PC-3 (cell line): ENCODE results near the gene SPPL2B. TPM values are rescaled to one million over a fixed set of nuclear protein-coding genes. Genes with fewer than 3 reads are reported as not detected.

Experiments
- ATAC-seq: fragments of 200-7000 bp; cut with Tn5 transposase; 2 replicates; pipeline ENCODE4 v1.9.1; 2020; ENCODE audit warnings: mild to moderate bottlenecking, moderate library complexity
- BruUV-seq: library from RNA; stranded (reverse); fragments of 400-500 nt; replicated peaks from 2 replicates; lab custom pipeline; 2021; lab: Mats Ljungman, UMichigan
- CTCF ChIA-PET: fragments of 300-600 bp; sonication (Branson Sonifier 250); formaldehyde crosslinking; loops from one replicate; lab custom pipeline; 2022; ENCODE audit warnings: antibody characterized with exemption; lab: Charles Lee
- POLR2A ChIA-PET: fragments of 300-600 bp; sonication (Branson Sonifier 250); formaldehyde crosslinking; loops from one replicate; lab custom pipeline; 2022; ENCODE audit warnings: antibody characterized with exemption; ENCODE audit not compliant: unreplicated experiment; lab: Charles Lee
- DNase-seq: peaks from one replicate; pipeline ENCODE4 v3.0.0-alpha.2; 2015
- H2AFZ ChIP-seq: fragments of 300-600 bp; sonication (generic); 2 replicates; pipeline ENCODE4 v1.6.0; 2016; ENCODE audit warnings: antibody characterized with exemption, low read length
- H3F3A ChIP-seq: fragments of 300-600 bp; sonication (generic); one replicate; pipeline ENCODE4 v1.6.0; 2017; ENCODE audit warnings: antibody characterized with exemption, low read length, control low read depth, mild to moderate bottlenecking; ENCODE audit not compliant: unreplicated experiment
- H3K27ac ChIP-seq: fragments of 300-600 bp; sonication (generic); 2 replicates; pipeline ENCODE4 v1.5.1; 2016; ENCODE audit warnings: mild to moderate bottlenecking, low read length
- H3K27me3 ChIP-seq: fragments of 300-600 bp; sonication (generic); 2 replicates; pipeline ENCODE4 v1.6.1; 2016; ENCODE audit warnings: low read length, mixed read lengths
- H3K36me3 ChIP-seq: fragments of 300-600 bp; sonication (generic); 2 replicates; pipeline ENCODE4 v1.6.1; 2016; ENCODE audit warnings: low read depth, mixed run types, low read length, mixed read lengths
- H3K4me1 ChIP-seq: fragments of 300-600 bp; sonication (generic); 2 replicates; pipeline ENCODE4 v1.5.1; 2016; ENCODE audit warnings: low read length; ENCODE audit not compliant: insufficient read depth
- H3K4me2 ChIP-seq: fragments of 300-600 bp; sonication (generic); 2 replicates; pipeline ENCODE4 v1.6.0; 2016; ENCODE audit warnings: low read length
- H3K4me3 ChIP-seq: fragments of 300-600 bp; sonication (generic); 2 replicates; pipeline ENCODE4 v1.5.1; 2016; ENCODE audit warnings: mild to moderate bottlenecking, low read length, mixed read lengths
- H3K79me2 ChIP-seq: fragments of 300-600 bp; sonication (generic); 2 replicates; pipeline ENCODE4 v1.6.1; 2017; ENCODE audit warnings: low read length, mixed read lengths
- H3K9ac ChIP-seq: fragments of 300-600 bp; sonication (generic); 2 replicates; pipeline ENCODE4 v1.6.0; 2016; ENCODE audit warnings: mild to moderate bottlenecking, low read length
- H3K9me2 ChIP-seq: fragments of 300-600 bp; sonication (generic); replicated peaks from 2 replicates; pipeline ENCODE4 v1.6.1; 2016; ENCODE audit warnings: mixed run types, low read length, mixed read lengths
- H3K9me3 ChIP-seq: fragments of 300-600 bp; sonication (generic); 2 replicates; pipeline ENCODE4 v1.6.1; 2016; ENCODE audit warnings: low read length, mixed read lengths
- H4K20me1 ChIP-seq: fragments of 300-600 bp; sonication (generic); 2 replicates; pipeline ENCODE4 v1.6.1; 2016; ENCODE audit warnings: low read length, mixed read lengths
- EZH2 ChIP-seq: fragments of 300-600 bp; sonication (generic); IDR thresholded peaks from one replicate; pipeline ENCODE4 v1.6.1; 2017; ENCODE audit warnings: antibody characterized with exemption, mild to moderate bottlenecking, low read length; ENCODE audit not compliant: unreplicated experiment
- EZH2phosphoT487 ChIP-seq: fragments of 300-600 bp; sonication (generic); IDR thresholded peaks from 2 replicates; pipeline ENCODE4 v1.6.1; 2018; ENCODE audit warnings: mild to moderate bottlenecking, antibody characterized with exemption, low read length, borderline replicate concordance
- intact Hi-C: fragments of 100-400 bp; cut with micrococcal nuclease; formaldehyde crosslinking; loops from 2 replicates; pipeline ENCODE4 v1.9.0; 2023
- total RNA-seq: library from RNA; depleted of rRNA; stranded (reverse); fragments of >200 nt; gene quantifications from 2 replicates; pipeline ENCODE4 v1.2.3, GENCODE V29; 2014
- TF ChIP-seq, protein P1 (sequence below): fragments of 300-600 bp; sonication (generic); conservative IDR thresholded peaks from 2 replicates; pipeline ENCODE4 v1.5.1; 2017; ENCODE audit warnings: antibody characterized with exemption, low read depth, mild to moderate bottlenecking, low read length

Gene SPPL2B
- total RNA-seq, 1 experiment from 2014 or later, result 28.6 TPM

DNA sequence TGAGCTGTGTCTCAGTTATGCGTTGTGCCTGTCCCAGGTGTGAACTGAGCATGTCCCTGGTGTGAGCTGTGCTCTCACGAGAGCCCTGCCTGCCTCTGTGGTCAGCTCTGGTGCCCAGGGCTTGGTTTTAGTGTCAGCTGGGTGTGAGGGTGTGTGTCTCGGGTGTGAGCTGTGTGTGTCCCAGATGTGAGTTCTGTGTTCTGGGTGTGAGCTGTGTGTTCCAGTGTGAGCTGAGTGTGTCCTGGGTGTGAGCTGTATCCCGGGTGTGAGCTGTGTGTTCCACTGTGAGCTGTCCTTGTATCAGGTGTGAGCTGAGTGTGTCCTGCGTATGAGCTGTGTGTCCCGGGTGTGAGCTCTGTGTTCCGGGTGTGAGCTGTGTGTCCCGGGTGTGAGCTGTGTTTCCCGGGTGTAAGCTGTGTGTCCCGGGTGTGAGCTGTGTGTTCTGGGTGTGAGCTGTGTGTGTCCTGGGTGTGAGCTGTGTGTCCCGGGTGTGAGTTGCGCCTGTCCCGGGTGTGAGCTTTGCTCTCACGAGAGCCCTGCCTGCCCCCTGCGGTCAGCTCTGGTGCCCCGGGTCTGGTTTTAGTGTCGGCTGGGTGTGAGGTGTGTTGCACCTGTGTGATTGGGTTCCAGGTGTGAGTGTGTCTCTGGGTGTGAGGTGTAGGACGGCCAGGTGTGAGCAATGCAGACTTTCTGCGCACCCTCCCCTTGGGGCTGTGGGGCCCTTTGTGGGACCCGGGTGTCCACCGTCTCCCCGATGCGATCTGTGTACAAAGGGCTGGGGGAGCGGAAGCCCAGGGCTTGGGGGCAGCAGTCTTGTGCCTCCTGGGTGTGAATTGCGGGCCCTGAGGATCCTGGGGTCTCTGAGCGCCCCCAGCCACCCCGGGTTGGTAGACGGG, 39.4 kb upstream of the SPPL2B start:
- Histone ChIP-seq H3K27me3 (peaks cover 21% of the 10 kb centered on the region), H3K9ac (no peak overlapping the region), H3K9me2 (no peaks in the 10 kb centered on the region), H4K20me1 (no peaks in the 10 kb centered on the region), H3K4me2 (peak overlapping the region; percentile 74; the same call in 1 of the 2 replicates), H3K27ac (no peak overlapping the region), H3K4me1 (no peaks in the 10 kb centered on the region), H3K79me2 (no peaks in the 10 kb centered on the region), H2AFZ (no peak overlapping the region), H3F3A (no peaks in the 10 kb centered on the region), H3K9me3 (no peaks in the 10 kb centered on the region), H3K4me3 (no peak overlapping the region), H3K36me3 (no peaks in the 10 kb centered on the region)
- ATAC-seq, result no peak
- TF ChIP-seq EZH2phosphoT487 (no peak), EZH2 (no peak)
- TF ChIP-seq, protein P1, sequence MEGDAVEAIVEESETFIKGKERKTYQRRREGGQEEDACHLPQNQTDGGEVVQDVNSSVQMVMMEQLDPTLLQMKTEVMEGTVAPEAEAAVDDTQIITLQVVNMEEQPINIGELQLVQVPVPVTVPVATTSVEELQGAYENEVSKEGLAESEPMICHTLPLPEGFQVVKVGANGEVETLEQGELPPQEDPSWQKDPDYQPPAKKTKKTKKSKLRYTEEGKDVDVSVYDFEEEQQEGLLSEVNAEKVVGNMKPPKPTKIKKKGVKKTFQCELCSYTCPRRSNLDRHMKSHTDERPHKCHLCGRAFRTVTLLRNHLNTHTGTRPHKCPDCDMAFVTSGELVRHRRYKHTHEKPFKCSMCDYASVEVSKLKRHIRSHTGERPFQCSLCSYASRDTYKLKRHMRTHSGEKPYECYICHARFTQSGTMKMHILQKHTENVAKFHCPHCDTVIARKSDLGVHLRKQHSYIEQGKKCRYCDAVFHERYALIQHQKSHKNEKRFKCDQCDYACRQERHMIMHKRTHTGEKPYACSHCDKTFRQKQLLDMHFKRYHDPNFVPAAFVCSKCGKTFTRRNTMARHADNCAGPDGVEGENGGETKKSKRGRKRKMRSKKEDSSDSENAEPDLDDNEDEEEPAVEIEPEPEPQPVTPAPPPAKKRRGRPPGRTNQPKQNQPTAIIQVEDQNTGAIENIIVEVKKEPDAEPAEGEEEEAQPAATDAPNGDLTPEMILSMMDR, result no peak
- BruUV-seq, result no TSS peak
- intact Hi-C loops, result no loop called here
- DNase-seq, result no peak
- CTCF ChIA-PET, result no interaction called here
- POLR2A ChIA-PET, result no interaction called here

GRCh38 chr19:2289714-2290435, 38.6 kb upstream of the SPPL2B start:
- peaks cover 21% of the 10 kb centered on the region for H3K27me3 ChIP-seq
- H2AFZ ChIP-seq, result no peak overlapping the region
- no peaks in the 10 kb centered on the region for H3K9me3 ChIP-seq
- no peaks in the 10 kb centered on the region for H3F3A ChIP-seq
- DNase-seq (no peak), ATAC-seq (peak; percentile 51; the same call in 1 of the 2 replicates)
- CTCF ChIA-PET, result no interaction called here
- H3K9me2 ChIP-seq, result no peaks in the 10 kb centered on the region
- no peak overlapping the region for H3K9ac ChIP-seq
- peak overlapping the region; percentile 51 for H3K4me3 ChIP-seq
- no peaks in the 10 kb centered on the region for H3K4me1 ChIP-seq
- no TSS peak for BruUV-seq
- peak overlapping the region; percentile 74 for H3K4me2 ChIP-seq
- no peak overlapping the region for H3K27ac ChIP-seq
- H3K79me2 ChIP-seq, result no peaks in the 10 kb centered on the region
- no peaks in the 10 kb centered on the region for H3K36me3 ChIP-seq
- TF ChIP-seq, protein P1, result no peak
- no peak for TF ChIP-seq EZH2
- no peak for TF ChIP-seq EZH2phosphoT487
- intact Hi-C loops, result no loop called here
- POLR2A ChIA-PET, result no interaction called here
- no peaks in the 10 kb centered on the region for H4K20me1 ChIP-seq
